HG02642 (cell line): ENCODE data around the gene PLAAT5.
"Not testable (repeated sequence)": the region's sequence is repeated elsewhere in the genome, so short reads cannot be mapped to it uniquely, and the experiment has no call there.

Experiments
- ATAC-seq: cut with Tn5 transposase; IDR thresholded peaks from one replicate; pipeline ENCODE4 v1.9.1; 2021; ENCODE audit warnings: mild to moderate bottlenecking; ENCODE audit not compliant: unreplicated experiment, poor library complexity

PLAAT5 gene

DNA sequence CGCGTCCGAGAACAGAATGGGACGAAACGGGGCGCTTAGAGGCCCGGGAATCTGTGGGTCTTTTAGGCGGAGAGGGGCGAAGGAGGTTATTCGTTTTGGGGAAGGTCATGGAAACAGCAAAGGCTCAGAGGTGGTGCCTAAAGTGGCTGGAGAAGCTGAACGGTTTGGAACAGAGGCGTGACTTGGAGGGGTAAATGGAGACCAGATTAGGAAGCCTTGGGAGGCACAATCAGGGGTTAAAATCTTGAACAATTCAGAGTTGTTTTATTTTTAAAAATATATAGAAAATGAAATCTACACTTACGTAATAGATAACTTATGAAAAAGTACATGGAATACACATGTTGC is 247 bp upstream of the PLAAT5 start:
- ATAC-seq, result no peak

DNA sequence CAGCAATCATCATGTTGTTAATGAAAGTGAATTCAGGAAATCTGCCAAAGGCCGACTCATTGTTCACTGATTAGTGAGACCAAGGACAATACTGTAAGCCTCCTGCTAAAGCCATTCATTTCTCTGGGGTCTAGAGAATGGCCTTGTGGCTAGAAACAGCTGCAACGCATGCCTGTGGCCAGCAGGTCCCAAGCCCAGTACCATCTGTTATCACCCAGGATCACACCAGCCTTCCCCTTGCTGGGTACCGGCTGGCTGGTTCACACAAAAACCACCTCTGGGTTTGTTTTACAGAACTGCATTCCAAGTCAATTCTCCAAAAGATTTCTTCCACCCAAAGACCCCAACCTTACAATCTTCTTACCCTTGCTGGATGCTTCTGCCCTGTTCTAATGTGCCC is 1.1 kb downstream of the PLAAT5 start:
- ATAC-seq, result no peak

DNA sequence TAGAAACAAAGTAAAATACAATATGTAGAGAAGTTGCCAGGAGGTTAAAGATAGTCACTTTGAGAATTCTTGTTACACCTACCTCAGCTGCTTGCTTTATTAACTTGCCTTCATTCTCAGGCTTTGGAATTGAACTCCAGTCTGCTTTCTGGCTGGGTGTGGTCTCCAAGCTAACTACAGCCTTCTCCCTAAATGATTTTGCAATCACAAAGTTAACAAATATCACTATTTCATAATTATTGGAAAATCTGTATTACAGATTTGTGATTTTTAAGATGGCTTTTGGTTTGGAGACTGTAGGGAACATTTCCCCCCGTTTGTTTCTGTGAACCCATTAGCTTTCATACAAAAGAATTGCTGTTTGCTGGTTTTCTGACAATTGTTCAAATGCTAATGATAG is 2.2 kb downstream of the PLAAT5 start:
- no peak for ATAC-seq

GRCh38 chr11:63485777-63486176 is 5.2 kb downstream of the PLAAT5 start:
- ATAC-seq, result no peak

- no peak for ATAC-seq
Observed at GRCh38 chr11:63480039-63480438, 10.9 kb downstream of the PLAAT5 start.

GRCh38 chr11:63478896-63479295 is 12.1 kb downstream of the PLAAT5 start:
- ATAC-seq, result no peak

GRCh38 chr11:63476618-63477017 is 14.3 kb downstream of the PLAAT5 start:
- ATAC-seq, result no peak

DNA sequence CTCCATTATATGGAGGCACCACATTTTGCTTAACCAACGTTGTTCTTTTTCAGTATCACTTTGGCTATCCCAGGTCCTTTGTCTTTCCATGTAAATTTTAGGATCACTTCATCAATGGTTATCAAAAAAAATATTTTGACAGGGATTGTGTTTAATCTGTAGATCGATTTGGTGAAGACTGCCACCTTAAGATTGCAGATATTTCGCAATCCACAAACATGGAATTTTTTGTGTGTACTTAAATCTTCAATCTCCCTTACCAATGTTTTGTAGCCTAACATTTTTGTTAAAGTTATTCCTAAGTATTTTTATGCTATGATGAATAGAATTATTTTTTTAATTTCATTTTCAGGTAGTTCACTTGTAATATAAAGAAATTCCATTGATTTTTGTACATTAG is 18.6 kb downstream of the PLAAT5 start:
- ATAC-seq, result no peak

DNA sequence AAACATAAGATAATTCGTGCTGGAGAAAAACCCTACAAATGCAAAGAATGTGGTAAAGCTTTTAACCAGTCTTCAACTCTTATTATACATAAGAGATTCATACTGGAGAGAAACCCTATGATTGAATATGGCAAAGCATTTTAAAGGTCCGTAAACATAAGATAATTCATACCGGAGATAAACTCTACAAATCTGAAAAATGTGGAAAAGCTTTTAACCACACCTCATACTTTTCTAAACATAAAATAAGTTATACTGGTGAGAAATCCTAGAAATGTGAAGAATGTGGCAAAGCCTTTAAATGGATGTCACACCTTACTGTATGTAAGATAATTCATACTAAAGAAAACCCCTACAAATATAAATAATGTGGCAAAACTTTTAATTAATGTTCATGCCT is 20.7 kb downstream of the PLAAT5 start:
- ATAC-seq, result no peak

DNA sequence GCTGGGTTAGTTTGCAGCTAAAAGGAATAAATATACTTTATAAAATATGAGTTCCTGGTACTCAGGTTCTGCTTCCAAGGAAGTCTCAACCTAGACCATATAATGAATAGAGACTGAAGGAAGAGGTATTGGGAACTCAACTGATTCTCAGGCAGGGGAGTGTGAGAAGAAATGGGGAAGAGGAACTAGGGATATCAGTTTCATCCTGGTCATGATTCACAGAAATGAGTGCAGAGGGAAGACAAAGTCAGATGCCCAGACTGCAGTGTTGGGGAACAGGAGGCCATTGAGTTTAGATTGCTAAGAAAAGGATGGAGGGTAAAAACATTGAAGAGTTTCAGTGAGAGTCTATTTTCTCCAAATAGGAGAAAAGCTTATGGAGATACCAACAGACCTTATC is 28.8 kb downstream of the PLAAT5 start:
- no peak for ATAC-seq

DNA sequence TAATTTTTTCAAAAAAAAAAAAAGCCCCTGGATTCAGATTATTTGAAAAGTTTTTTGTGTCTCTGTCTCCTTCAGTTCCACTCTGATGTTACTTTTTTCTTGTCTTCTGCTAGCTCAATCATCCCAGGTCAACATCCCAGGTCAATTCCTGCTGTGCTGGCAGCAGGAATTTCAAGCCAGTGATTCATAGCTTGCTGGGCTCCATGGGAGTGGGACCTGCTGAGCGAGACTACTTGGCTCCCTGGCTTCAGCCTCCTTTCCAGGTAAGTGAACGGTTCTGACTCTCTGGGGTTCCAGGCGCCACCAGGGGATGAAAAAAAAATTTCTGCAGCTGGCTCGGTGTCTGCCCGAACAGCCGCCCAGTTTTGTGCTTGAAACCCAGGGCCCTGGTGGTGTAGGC is 31.4 kb downstream of the PLAAT5 start:
- ATAC-seq, result no peak

GRCh38 chr11:63448646-63449045 is 42.3 kb downstream of the PLAAT5 start:
- ATAC-seq, result no peak

DNA sequence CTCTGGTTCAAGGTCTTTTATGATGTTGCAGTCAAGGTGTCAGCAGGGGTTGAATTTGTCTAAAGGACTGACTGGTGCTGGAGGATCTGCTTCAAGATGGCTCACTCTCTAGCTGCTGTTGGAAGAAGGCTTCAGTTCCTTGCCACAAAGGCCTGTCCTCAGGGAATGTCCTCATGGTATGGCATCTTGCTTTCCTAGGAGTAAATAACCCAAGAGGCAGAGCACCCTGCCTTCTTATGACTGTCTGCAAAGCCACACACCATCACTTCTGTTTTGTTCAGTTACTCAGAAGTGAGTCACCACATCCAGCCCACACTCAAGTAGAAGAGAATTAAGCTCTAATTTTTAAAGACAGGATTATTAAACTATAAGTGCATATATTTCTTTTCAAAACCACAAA is 45.2 kb downstream of the PLAAT5 start:
- no peak for ATAC-seq

DNA sequence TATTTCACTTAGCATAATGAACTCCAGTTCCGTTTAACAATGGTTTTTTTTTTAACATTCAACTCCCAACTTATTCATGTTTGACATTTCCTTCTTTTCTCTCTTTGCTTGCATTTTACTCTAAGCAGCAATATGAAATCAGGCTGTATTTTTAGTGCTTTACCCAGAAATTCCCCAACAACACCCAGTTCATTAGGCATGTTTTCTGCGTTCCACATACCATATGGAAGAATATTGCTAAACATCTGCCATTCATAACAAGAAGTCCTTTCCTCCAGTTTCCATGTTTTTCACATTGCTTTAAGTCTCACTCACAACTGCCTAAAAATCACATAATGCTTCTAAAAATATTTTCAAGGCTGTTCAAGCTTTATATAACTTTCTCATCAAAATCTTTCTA is 45.8 kb downstream of the PLAAT5 start:
- ATAC-seq, result no peak

- no peak for ATAC-seq
Observed at GRCh38 chr11:63444160-63444559, 46.8 kb downstream of the PLAAT5 start.

- no peak for ATAC-seq
Observed at GRCh38 chr11:63443714-63444113, 47.3 kb downstream of the PLAAT5 start.

GRCh38 chr11:63435831-63436230 is 55.1 kb downstream of the PLAAT5 start:
- not testable (repeated sequence) for ATAC-seq

GRCh38 chr11:63435351-63435750 is 55.6 kb downstream of the PLAAT5 start:
- ATAC-seq, result not testable (repeated sequence)

GRCh38 chr11:63430731-63431130 is 60.2 kb downstream of the PLAAT5 start:
- ATAC-seq, result not testable (repeated sequence)

- ATAC-seq, result no peak
Observed at GRCh38 chr11:63427971-63428508, 62.9 kb downstream of the PLAAT5 start.

- ATAC-seq, result no peak
Observed at GRCh38 chr11:63417174-63417852, 73.7 kb downstream of the PLAAT5 start.
